Neural progenitor cell (in vitro differentiated cells): Measurements from ENCODE around the gene MAP3K9.

Source experiments
- CTCF ChIP-seq: fragments of 200-600 bp; sonication (generic); IDR thresholded peaks from 2 replicates; pipeline ENCODE4 v1.5.1; 2017; ENCODE audit warnings: antibody characterized with exemption, mild to moderate bottlenecking
- EZH2 ChIP-seq: fragments of 200-600 bp; sonication (generic); IDR thresholded peaks from 2 replicates; pipeline ENCODE4 v1.6.1; 2017; ENCODE audit warnings: antibody characterized with exemption, mild to moderate bottlenecking, moderate library complexity

GRCh38 chr14:70771781-70772212, 37.5 kb downstream of the MAP3K9 start:
- TF ChIP-seq CTCF (no peak), EZH2 (no peak)
